Stimulated activated CD4-positive, alpha-beta T cell treated with anti-CD3 and anti-CD28 coated beads, Interleukin-12 subunit alpha, Interleukin-12 subunit beta, amount 100 ng/mL, for 24 hours (primary cell): ENCODE data around the gene LMX1A.

Experiments used
- DNase-seq, 2 experiments: peaks; one replicate each; pipeline ENCODE4 v3.0.0-alpha.2; 2020; ENCODE audit warnings: low read depth in 2 of 2

Gene LMX1A

DNA sequence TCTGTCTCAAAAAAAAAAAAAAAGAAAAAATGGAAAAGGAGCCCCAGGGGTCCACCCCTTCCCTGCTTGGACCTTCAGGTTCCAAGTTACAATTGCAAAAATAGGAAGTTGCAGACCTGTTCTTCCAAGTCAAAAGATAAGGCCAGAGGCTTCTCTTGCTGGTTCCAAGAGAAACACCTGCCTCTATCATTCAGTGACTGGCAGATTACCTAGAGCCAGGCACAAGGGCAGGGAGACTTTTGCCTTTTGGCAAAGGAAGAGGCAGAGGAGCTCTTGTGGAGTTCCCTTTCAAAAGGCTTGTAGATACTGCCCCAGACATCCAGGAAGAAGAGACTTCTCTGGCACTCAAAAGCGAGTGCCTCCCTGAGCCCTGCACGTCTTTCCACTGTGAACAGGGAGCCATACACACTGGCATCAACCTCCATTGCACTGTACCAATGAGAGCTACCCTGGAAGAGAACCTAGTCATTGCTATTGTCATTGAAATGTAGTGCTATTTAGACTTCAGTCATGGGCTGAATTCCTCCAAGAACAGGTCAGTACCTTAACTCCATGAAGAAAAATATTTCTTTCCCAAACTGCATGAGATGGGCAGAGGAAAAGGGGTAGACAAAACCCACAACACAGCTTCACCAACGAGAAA is 91.2 kb downstream of the LMX1A start:
- DNase-seq, result no peak

GRCh38 chr1:165259706-165260428 is 96.6 kb downstream of the LMX1A start:
- no peak for DNase-seq

GRCh38 chr1:165259236-165259635 is 97.3 kb downstream of the LMX1A start:
- no peak for DNase-seq

GRCh38 chr1:165257969-165258459 is 98.5 kb downstream of the LMX1A start:
- peak; percentile 2 to 37 for DNase-seq

DNA sequence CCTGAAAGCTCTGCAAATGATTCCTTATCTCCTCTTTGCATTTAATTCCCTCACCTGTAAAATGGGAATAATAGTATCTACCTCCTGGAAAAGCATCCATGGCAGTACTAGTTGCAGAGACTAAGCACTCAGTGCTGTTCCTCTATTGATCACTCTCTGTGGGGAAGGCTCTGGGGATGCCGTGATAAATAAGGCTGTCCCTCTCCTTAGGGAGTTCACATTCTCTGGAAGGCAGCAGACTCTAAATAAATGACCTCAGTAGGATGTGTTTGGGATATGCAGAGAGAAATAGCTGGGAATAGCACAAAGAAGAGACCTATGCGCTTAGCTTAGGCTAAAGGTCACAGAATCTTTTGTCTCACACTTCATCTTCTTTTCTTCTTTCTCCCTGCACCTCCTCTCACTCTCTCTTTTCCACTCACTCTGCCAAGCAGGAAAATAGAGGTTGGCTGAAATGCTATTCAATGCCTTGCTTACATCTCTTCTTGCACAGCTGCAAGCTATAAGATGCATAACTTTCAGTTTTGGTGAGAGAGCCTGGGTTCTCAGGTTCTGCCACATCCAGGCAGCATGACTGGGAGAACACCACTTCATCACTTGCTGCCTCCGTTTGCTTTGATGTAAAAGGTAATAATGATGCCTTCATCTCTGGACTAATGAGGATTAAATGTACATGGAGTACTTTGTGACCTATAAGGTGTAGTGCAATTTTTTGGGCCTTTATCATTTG is 101.5 kb downstream of the LMX1A start:
- no peak for DNase-seq

DNA sequence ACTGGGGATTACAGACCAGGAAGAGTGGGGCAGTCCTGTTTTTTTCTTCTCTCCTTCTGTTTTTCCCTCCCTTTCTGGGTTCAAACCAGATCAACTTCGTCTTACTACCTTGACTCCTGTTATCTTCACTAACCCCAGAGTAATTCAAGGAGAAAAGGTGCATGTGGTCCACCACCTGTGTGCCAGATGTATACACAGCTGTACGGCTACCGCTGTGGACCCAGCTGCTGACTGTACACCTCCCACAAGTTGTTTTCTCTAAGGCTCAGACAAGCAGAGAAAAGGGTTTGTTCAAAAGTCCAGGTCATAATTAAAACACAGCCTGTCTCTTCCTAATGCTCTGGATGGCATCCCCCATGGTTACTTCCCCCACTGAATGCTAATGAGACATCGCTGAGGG is 102.1 kb downstream of the LMX1A start:
- DNase-seq, result no peak

- no peak for DNase-seq
These were observed 102.7 kb downstream of the LMX1A start for GRCh38 chr1:165253818-165254254.

DNA sequence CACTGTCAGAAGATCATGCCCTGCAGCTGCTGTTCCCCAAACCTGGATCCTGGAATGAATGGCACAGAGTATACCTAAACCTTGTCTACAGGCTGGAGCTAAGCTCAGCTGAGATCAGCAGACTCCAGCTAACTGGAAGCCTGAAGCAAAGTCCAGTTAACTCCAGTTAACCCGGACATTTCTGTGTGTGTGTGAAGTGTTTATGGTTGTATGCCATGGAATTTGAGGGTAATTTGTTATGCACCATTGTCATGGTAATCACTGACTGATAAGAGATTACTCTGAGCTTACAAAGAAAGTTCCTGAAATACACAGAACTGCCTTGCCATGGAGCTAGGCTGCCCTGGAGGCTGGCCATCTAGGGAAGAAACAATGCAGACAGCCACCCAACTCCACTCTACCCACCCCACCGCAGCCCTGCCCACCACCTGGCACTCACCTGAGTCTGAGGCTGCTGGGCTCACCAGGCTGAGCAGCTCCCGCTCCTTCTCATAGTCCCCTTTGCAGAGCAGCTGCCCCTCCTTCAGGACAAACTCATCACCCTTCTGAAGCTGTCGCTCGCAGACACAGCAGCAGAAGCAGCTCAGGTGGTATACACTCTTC is 107.4 kb downstream of the LMX1A start:
- no peak for DNase-seq

DNA sequence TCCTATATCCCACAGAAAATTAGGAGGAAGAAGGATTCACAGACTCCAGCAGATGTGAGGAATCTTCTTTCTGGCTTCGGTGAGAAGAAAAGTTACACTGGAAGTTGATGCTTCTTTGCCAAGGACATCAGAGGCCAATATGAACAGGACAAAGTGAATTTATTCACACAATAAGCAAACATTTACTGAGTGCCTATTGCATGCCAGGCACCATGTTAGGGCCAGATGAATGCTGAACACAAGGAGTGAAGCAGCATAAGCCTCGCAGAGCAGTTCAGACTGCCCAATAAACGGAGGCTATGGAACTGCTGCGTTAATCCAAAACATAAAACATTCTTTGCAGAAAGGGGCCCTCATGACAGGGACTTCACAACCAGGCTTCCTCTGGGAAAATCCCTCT is 114.6 kb downstream of the LMX1A start:
- DNase-seq, result no peak

- no peak for DNase-seq
These were observed 115.2 kb downstream of the LMX1A start for GRCh38 chr1:165241321-165241720.

DNA sequence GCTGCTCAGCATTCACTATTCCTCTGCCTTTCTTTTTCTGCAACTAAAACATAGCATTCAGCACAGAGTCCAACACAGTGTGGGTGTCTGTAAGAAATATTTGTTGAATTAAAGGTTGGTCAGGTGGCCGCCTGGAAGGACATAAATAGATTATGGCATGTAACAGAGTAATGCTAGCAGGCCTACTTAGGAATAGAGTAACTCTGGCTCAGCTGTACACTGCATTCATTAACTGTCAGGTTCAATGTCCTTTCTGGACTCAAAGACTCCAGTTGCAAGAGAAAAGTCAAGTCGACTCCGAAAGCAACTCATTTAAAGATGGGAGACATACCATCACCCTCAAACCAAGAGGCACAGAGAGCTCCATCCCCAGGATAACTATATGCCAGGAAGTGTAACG is 116.0 kb downstream of the LMX1A start:
- no peak for DNase-seq

DNA sequence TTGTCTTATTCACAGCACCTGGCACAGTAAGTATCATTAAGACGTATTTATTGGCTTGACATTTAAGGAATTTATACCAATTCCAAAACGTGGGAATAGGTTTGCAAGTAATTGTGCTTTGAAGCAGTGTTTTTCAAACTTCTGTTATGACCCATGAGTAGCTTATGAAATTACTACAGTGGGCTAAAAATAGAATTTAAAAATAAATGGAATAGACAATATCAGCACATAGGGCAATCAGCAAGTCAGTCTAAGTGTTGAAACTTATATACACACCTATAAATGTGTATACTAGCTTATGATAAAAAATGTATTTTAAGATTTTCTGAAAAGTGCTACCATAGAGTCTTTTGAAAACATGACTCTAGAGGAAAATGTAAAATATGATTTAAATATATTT is 116.6 kb downstream of the LMX1A start:
- DNase-seq, result no peak

DNA sequence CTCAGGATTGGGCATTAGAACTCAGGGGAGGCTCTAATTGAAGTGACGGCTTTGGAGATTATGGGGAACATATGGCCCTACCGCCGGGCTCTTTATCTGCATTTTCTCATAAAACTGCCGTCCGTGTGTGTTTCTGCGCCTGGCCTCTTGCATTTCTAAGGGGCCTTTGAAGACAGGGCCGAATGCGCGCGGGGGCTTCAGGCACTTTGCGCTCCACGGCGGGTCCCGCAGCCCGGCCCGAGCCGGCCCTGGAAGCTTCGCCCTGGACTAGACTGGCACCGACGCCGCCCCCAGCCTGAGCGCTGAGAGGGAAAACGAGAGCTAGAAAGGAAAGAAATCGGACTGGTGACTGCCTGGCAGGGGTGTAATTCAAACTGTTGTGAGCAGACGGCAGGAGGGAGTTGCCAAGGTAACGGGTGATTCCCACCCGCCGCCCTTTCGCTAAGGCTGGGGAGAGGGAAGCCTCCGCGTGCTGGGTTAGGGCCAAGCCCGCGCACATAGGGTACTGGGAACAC is 120.7 kb downstream of the LMX1A start:
- no peak for DNase-seq

- DNase-seq, result no peak
These were observed 121.2 kb downstream of the LMX1A start for GRCh38 chr1:165235155-165235776.

- no peak for DNase-seq
These were observed 122.4 kb downstream of the LMX1A start for GRCh38 chr1:165234149-165234548.

DNA sequence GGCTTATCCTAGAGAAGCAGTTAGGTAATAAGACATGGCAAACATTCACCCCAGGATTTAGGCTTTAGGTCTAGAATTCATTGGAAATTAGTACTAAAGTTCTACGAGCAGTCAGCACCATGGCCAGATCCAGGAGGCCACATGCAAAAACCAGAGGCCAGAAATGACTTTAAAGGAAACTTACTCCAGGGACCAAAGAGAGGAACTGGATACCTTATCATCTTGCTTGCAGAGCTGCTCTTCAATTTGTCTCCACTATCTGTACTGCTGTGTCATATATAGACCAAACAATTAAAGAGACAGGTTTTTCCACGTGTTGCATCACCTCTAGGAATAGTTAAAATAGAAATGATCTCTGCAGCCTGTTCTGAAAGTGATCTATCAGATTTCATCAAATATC is 127.8 kb downstream of the LMX1A start:
- no peak for DNase-seq

DNA sequence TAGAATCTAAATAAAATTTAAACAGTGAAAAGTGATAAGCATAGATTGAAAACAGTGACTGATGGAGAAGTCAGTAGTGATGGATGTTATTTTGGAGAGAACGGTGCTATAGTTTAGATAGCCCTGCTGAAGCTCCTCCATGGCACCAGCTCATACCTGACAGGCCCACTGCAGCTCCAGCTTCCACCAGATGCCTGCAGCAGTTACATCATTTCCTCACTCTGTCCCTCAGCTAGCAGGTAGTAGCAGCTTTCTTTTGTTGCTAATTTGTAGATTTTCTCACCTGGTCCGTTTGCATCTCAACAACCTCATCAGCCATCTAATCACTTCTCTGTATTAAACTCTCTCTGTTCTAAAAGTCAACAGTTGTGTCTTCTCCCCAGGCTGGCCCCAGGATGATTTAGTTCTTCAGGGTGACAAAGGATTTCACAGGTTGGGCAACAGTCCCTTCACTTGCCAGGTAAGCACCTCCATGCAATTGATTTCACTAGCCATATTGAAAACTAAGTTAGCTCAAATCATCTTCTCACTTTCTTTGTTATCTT is 128.3 kb downstream of the LMX1A start:
- DNase-seq, result no peak

DNA sequence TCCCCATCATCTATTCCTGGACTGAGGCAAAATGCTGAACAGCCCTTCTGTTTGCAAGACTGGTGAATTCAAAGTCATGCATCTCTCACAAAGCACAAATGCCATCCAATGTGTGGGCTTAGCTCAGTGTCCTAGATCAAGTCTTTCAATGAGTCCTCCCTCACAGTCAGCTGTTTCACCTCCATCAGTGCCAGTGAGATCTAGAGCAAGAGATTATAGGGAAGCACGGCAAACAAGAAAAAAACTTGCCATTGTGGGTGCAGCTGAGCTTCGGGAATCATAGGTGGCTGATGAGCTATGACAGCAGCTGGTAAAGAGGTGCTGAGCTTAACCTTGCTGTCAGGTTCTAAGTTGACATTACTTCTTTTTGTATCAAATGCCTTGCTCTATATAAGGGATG is 130.2 kb downstream of the LMX1A start:
- DNase-seq, result no peak

DNA sequence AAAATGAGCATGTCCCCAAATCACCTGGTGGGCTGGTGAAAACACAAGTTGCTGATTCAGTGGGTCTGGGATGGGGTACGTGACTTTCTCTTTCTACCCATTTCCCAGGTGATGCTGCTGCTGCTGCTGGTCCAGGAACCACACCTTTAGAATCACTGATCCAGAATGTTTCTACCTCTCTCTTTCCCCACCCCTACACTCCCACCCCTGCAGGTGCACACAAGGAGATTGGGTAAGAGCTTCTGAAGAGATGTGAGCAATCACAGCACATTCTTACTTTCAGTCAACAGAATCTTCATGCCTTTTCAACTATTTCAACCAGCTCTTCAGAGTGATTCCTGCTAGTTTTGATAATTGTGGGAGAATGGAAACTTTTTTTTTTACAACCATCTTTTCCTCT is 130.9 kb downstream of the LMX1A start:
- no peak for DNase-seq

DNA sequence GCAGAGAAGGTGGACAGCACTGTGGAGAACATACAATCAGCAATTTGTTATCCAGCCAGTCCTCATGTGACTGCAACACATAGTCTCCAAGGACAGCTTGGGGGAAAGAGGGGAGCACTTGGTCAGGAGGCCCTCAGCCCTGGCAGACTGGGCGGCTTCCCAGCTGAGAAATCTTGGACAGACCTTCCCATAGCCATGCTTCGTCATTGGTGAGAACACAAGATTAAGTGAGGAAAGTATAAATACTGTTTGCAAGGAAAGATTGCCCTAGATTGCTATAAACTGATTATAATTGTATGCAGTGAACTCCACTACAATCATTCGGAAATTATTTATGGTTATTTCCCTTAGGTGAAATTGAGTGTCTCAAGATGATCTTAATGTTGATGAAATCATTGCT is 131.5 kb downstream of the LMX1A start:
- DNase-seq, result no peak

DNA sequence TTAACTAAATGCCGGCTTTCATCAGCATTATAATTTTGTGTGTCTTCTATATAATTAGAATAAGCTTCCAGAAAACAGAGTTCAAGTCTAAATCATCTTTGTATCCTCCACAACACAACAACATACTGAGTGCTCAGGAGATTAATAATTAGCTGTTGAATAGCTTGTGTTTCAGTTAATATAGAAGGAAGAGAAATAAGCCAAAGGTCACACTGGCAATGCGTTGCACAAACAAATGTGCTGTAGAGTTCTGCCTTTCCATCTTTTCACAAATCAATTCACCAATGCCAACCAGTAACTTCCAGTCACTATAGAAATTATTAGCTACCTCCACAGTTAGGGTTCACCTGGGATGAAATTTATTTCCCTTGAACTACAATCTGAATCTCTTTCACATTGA is 132.0 kb downstream of the LMX1A start:
- DNase-seq, result no peak
